NCI-H2227 (cell line): ENCODE data around the gene PIK3R5.

Experiments used
- DNase-seq: peaks from one replicate; lab custom pipeline; 2025; ENCODE audit not compliant: unreplicated experiment; lab: John Stamatoyannopoulos, UW

PIK3R5 gene

GRCh38 chr17:8835631-8836364, 129.7 kb downstream of the PIK3R5 start:
- no peak for DNase-seq

GRCh38 chr17:8835106-8835505, 130.4 kb downstream of the PIK3R5 start:
- DNase-seq: no peak

GRCh38 chr17:8832711-8833352, 132.7 kb downstream of the PIK3R5 start:
- no peak for DNase-seq

GRCh38 chr17:8831234-8831849, 134.2 kb downstream of the PIK3R5 start:
- DNase-seq: no peak

DNA sequence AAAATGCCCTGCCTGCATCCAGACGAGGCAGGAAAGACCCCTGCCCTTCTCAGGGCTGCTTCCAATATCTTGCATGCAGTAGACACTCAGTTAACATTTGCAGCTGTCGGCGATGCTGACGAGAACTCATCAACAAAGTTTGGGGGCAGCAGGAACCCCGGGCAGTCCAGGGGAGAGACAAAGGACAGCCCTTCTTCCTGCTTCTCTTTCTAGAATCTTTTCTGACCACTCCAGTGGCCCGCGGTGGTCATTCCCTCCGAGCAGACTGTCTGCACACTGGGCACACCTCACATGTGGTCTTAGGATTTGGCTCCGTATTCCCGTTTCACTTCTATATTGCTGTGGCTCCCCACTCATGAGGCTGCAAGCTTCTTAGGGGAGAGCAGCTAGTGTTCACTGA, 135.4 kb downstream of the PIK3R5 start:
- no peak for DNase-seq

- no peak for DNase-seq
Measured at GRCh38 chr17:8829036-8829941, 136.2 kb downstream of the PIK3R5 start.
